H9 (cell line): ENCODE results near the gene FLVCR2. TPM values are rescaled to one million over a fixed set of nuclear protein-coding genes. Genes with fewer than 3 reads are reported as not detected.

Experiments used
- DNase-seq: peaks from one replicate; pipeline ENCODE4 v3.0.0-alpha.2; 2017
- H2AFZ ChIP-seq: one replicate; pipeline ENCODE4 v1.6.1; 2013; ENCODE audit warnings: mild to moderate bottlenecking, low read length, control low read depth, moderate library complexity
- H2AK5ac ChIP-seq: 2 replicates; pipeline ENCODE4 v1.6.1; 2013; ENCODE audit warnings: low read length, control low read depth, mixed read lengths; ENCODE audit not compliant: insufficient read length
- H2BK120ac ChIP-seq: one replicate; pipeline ENCODE4 v1.6.1; 2013; ENCODE audit warnings: low read depth, mild to moderate bottlenecking, low read length, control low read depth, inconsistent platforms; ENCODE audit not compliant: poor library complexity, severe bottlenecking
- H2BK12ac ChIP-seq: 2 replicates; pipeline ENCODE4 v1.6.1; 2013; ENCODE audit warnings: low read length, control low read depth, mixed read lengths, low read depth; ENCODE audit not compliant: insufficient read length
- H2BK15ac ChIP-seq: 2 replicates; pipeline ENCODE4 v1.6.1; 2013; ENCODE audit warnings: low read depth, low read length, control low read depth
- H2BK20ac ChIP-seq: one replicate; pipeline ENCODE4 v1.6.1; 2013; ENCODE audit warnings: low read depth, mild to moderate bottlenecking, low read length, control low read depth, inconsistent platforms; ENCODE audit not compliant: poor library complexity, severe bottlenecking
- H2BK5ac ChIP-seq: 2 replicates; pipeline ENCODE4 v1.6.1; 2013; ENCODE audit warnings: low read length, control low read depth, mixed read lengths; ENCODE audit not compliant: insufficient read length
- H3K14ac ChIP-seq: 2 replicates; pipeline ENCODE4 v1.6.1; 2013; ENCODE audit warnings: low read length, control low read depth; ENCODE audit not compliant: insufficient read depth
- H3K18ac ChIP-seq: 2 replicates; pipeline ENCODE4 v1.6.1; 2013; ENCODE audit warnings: low read depth, mild to moderate bottlenecking, mixed read lengths, low read length, control low read depth; ENCODE audit not compliant: insufficient read length
- H3K23ac ChIP-seq: 2 replicates; pipeline ENCODE4 v1.6.1; 2013; ENCODE audit warnings: low read length, control low read depth, mixed read lengths, low read depth; ENCODE audit not compliant: insufficient read length
- H3K23me2 ChIP-seq: 2 replicates; pipeline ENCODE4 v1.6.1; 2013; ENCODE audit warnings: low read depth, mild to moderate bottlenecking, mixed read lengths, low read length, control low read depth; ENCODE audit not compliant: insufficient read length, poor library complexity, severe bottlenecking
- H3K27ac ChIP-seq: 2 replicates; pipeline ENCODE4 v1.5.1; 2013; ENCODE audit warnings: low read length, control low read depth, mixed read lengths, low read depth; ENCODE audit not compliant: insufficient read length
- H3K27me3 ChIP-seq: 2 replicates; pipeline ENCODE4 v1.6.1; 2013; ENCODE audit warnings: low read length, control low read depth, inconsistent platforms; ENCODE audit not compliant: insufficient read depth
- H3K4ac ChIP-seq: 2 replicates; pipeline ENCODE4 v1.6.1; 2013; ENCODE audit warnings: low read depth, mild to moderate bottlenecking, control low read depth, inconsistent platforms, low read length, moderate library complexity
- H3K4me1 ChIP-seq: 2 replicates; pipeline ENCODE4 v1.6.1; 2013; ENCODE audit warnings: low read length, control low read depth, inconsistent platforms; ENCODE audit not compliant: insufficient read depth
- H3K4me2 ChIP-seq: 2 replicates; pipeline ENCODE4 v1.6.1; 2013; ENCODE audit warnings: low read length, control low read depth, mixed read lengths; ENCODE audit not compliant: insufficient read length, insufficient read depth
- H3K56ac ChIP-seq: 2 replicates; pipeline ENCODE4 v1.6.1; 2013; ENCODE audit warnings: low read depth, mild to moderate bottlenecking, mixed read lengths, low read length, control low read depth; ENCODE audit not compliant: insufficient read length
- H3K79me1 ChIP-seq: 2 replicates; pipeline ENCODE4 v1.6.1; 2013; ENCODE audit warnings: low read depth, mild to moderate bottlenecking, moderate library complexity, low read length, control low read depth, inconsistent platforms; ENCODE audit not compliant: insufficient read depth, poor library complexity, severe bottlenecking
- H3K79me2 ChIP-seq: 2 replicates; pipeline ENCODE4 v1.6.1; 2013; ENCODE audit warnings: low read length, control low read depth, inconsistent platforms; ENCODE audit not compliant: insufficient read depth
- H3K9ac ChIP-seq: 2 replicates; pipeline ENCODE4 v1.6.1; 2013; ENCODE audit warnings: low read length, control low read depth, mixed read lengths; ENCODE audit not compliant: insufficient read length; ENCODE audit errors: extremely low read depth
- H3K9me3 ChIP-seq: one replicate; pipeline ENCODE4 v1.6.1; 2013; ENCODE audit warnings: low read depth, low read length, inconsistent platforms; ENCODE audit not compliant: control insufficient read depth
- H3T11ph ChIP-seq: one replicate; pipeline ENCODE4 v1.6.1; 2013; ENCODE audit warnings: mild to moderate bottlenecking, low read length, control low read depth, inconsistent platforms
- H4K20me1 ChIP-seq: one replicate; pipeline ENCODE4 v1.6.1; 2013; ENCODE audit not compliant: control insufficient read depth, insufficient read length, insufficient read depth
- H4K5ac ChIP-seq: 2 replicates; pipeline ENCODE4 v1.6.1; 2013; ENCODE audit warnings: low read depth, mild to moderate bottlenecking, mixed read lengths, low read length, control low read depth; ENCODE audit not compliant: insufficient read length
- H4K8ac ChIP-seq: replicated peaks from 2 replicates; pipeline ENCODE4 v1.6.1; 2013; ENCODE audit warnings: low read length, control low read depth, mixed read lengths, low read depth; ENCODE audit not compliant: insufficient read length
- H4K91ac ChIP-seq: 2 replicates; pipeline ENCODE4 v1.6.1; 2013; ENCODE audit warnings: low read depth, mild to moderate bottlenecking, moderate library complexity, mixed read lengths, low read length, control low read depth; ENCODE audit not compliant: insufficient read length
- H3K27ac Mint-ChIP-seq, 3 experiments: 2 replicates in 2 of 3; 3 replicates in 1 of 3; pipeline ENCODE4 v1.8.0; 2020 to 2021; ENCODE audit warnings: mixed read lengths in 3 of 3, mild to moderate bottlenecking in 1 of 3, moderate library complexity in 1 of 3
- H3K27me3 Mint-ChIP-seq: 2 replicates; pipeline ENCODE4 v1.8.0; 2021; ENCODE audit warnings: low read depth, mild to moderate bottlenecking, moderate library complexity, mixed read lengths
- H3K36me3 Mint-ChIP-seq, 3 experiments: 2 replicates in 2 of 3; 3 replicates in 1 of 3; pipeline ENCODE4 v1.8.0; 2020 to 2021; ENCODE audit warnings: low read depth in 3 of 3, mixed read lengths in 3 of 3; ENCODE audit not compliant: insufficient read depth in 1 of 3
- H3K4me1 Mint-ChIP-seq, 2 experiments: 2 replicates each; pipeline ENCODE4 v1.8.0; 2020; ENCODE audit warnings: mixed read lengths in 2 of 2
- H3K4me3 Mint-ChIP-seq, 2 experiments: 2 replicates in 1 of 2; 3 replicates in 1 of 2; pipeline ENCODE4 v1.8.0; 2020 to 2021; ENCODE audit warnings: mild to moderate bottlenecking in 2 of 2, mixed read lengths in 2 of 2, moderate library complexity in 1 of 2
- H3K9me3 Mint-ChIP-seq, 2 experiments: 2 replicates in 1 of 2; 3 replicates in 1 of 2; pipeline ENCODE4 v1.8.0; 2020; ENCODE audit warnings: mild to moderate bottlenecking in 2 of 2, mixed read lengths in 2 of 2, moderate library complexity in 1 of 2
- CTCF ChIP-seq: fragments of 200-600 bp; sonication (generic); conservative IDR thresholded peaks from 3 replicates; pipeline ENCODE4 v1.8.0; 2021; ENCODE audit warnings: antibody characterized with exemption, mild to moderate bottlenecking
- WGBS: extraction: QIAGEN DNeasy Blood & Tissue Kit; methylation state at CpG from one replicate; pipeline ENCODE4 v1.1.7; 2013; ENCODE audit warnings: missing lambda C conversion rate, low lambda C conversion rate, mixed read lengths; ENCODE audit not compliant: insufficient read length; ENCODE audit errors: extremely low coverage; 5-methylcytosine and 5-hydroxymethylcytosine counted together
- total RNA-seq: library from RNA; stranded (reverse); gene quantifications from 2 replicates; pipeline ENCODE4 v1.2.1, GENCODE V29; 2021

FLVCR2 gene
- total RNA-seq, 1 experiment from 2014 or later: 7.1 TPM

GRCh38 chr14:75549169-75549568 is 29.3 kb upstream of the FLVCR2 start:
- Histone ChIP-seq H2BK5ac (no peak overlapping the region), H3K4me2 (no peak overlapping the region), H3K27me3 (no peaks in the 10 kb centered on the region), H3K23me2 (no peaks in the 10 kb centered on the region), H3K4ac (no peak overlapping the region), H4K5ac (no peak overlapping the region), H4K8ac (no peak overlapping the region), H3T11ph (no peak overlapping the region), H3K4me1 (no peaks in the 10 kb centered on the region), H3K9me3 (no peaks in the 10 kb centered on the region), H2BK12ac (no peak overlapping the region), H3K79me2 (no peaks in the 10 kb centered on the region), H2AFZ (no peak overlapping the region), H2BK120ac (no peak overlapping the region), H3K79me1 (no peaks in the 10 kb centered on the region), H4K91ac (no peak overlapping the region), H4K20me1 (no peaks in the 10 kb centered on the region), H3K14ac (no peak overlapping the region), H3K18ac (no peak overlapping the region), H3K56ac (no peak overlapping the region), H2BK20ac (no peak overlapping the region), H3K27ac (no peak overlapping the region), H3K9ac (no peak overlapping the region), H2AK5ac (no peak overlapping the region), H3K23ac (no peak overlapping the region), H2BK15ac (no peak overlapping the region)
- no peak for DNase-seq
- peaks cover 0 to under 1% of the 10 kb centered on the region in 2 experiments; a peak in 3 of 4 replicates for H3K4me1 Mint-ChIP-seq
- no CpG with 5 or more reads among the region's 5 CpGs for WGBS
- H3K4me3 Mint-ChIP-seq: no peak overlapping the region
- no peaks in the 10 kb centered on the region; a peak in 1 of 5 replicates for H3K9me3 Mint-ChIP-seq
- peaks cover 5% of the 10 kb centered on the region for H3K27me3 Mint-ChIP-seq
- H3K36me3 Mint-ChIP-seq: no peaks in the 10 kb centered on the region; a peak in 1 of 7 replicates
- no peak overlapping the region for H3K27ac Mint-ChIP-seq
- no peak for TF ChIP-seq CTCF
